HG03196 (cell line): ENCODE results near the gene F2RL2.
"Not testable (repeated sequence)": the region's sequence is repeated elsewhere in the genome, so short reads cannot be mapped to it uniquely, and the experiment has no call there.

Source experiments
- ATAC-seq: cut with Tn5 transposase; IDR thresholded peaks from one replicate; pipeline ENCODE4 v1.9.1; 2021; ENCODE audit not compliant: unreplicated experiment

Gene F2RL2

DNA sequence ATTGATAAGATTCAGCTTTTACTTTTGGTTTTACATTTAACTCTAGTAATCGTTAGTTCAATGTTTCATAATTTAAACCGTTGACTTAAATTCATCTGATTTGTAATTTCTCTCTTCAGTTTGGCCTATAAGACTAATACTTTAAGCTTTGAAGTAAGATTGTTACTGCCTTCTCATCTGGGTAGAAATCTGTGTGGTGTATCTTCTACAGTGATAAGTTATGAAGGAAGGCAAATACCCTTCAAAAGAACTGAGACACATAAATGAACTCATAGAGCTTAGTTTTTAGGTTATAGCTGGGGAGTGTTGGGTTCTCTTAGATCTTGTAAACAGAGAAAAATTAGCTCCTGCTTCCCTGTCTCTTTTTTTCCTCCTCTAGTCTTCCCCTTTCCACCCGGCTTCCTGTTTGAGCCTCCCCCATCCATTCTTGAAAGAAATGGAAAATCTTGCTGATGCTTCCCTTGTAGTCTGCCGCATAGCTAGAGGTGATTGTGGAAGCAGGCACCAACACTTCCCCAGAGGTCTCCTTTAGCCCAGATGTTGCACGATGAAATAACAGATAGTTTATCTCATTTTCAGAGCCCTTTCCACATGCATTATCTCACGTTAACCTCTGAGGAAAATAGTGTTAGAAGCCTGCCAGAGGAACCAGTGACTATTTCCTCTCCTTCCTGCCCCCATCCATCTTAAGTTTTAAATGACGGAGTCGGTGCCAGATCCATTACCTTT lies 2.0 kb upstream of the F2RL2 start:
- ATAC-seq: no peak

GRCh38 chr5:76622076-76622475 lies 1.1 kb downstream of the F2RL2 start:
- ATAC-seq: no peak

- ATAC-seq: no peak
Observed at GRCh38 chr5:76620166-76620565, 3.0 kb downstream of the F2RL2 start.

GRCh38 chr5:76617675-76618074 lies 5.5 kb downstream of the F2RL2 start:
- no peak for ATAC-seq

GRCh38 chr5:76617229-76617628 lies 6.0 kb downstream of the F2RL2 start:
- ATAC-seq: no peak

DNA sequence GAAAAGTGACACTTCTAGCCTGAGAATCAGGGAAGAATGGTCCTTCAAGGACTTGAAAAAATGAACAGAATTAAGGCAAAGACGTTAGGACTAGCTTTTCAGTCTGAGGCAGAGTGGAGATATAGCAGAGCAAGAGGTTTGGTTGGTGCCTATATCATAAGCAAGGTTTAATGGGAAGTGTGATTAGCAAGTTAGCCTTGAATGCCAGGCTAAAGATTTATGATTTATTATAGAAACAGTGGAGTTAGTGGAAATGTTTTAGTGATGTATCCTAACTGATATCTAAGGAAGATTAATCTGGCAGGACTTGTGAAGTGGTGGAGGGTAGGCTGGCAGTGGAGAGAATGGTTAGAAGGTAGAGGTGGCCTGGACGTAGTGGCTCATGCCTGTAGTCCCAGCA lies 7.0 kb downstream of the F2RL2 start:
- no peak for ATAC-seq

GRCh38 chr5:76615759-76616158 lies 7.4 kb downstream of the F2RL2 start:
- ATAC-seq: no peak

GRCh38 chr5:76612942-76613341 lies 10.3 kb downstream of the F2RL2 start:
- no peak for ATAC-seq

- ATAC-seq: no peak
Observed at GRCh38 chr5:76610196-76610595, 13.0 kb downstream of the F2RL2 start.

GRCh38 chr5:76608833-76609232 lies 14.4 kb downstream of the F2RL2 start:
- ATAC-seq: no peak

GRCh38 chr5:76607353-76607871 lies 15.8 kb downstream of the F2RL2 start:
- ATAC-seq: no peak

GRCh38 chr5:76606701-76607100 lies 16.5 kb downstream of the F2RL2 start:
- no peak for ATAC-seq

GRCh38 chr5:76604838-76605237 lies 18.4 kb downstream of the F2RL2 start:
- no peak for ATAC-seq

- not testable (repeated sequence) for ATAC-seq
Observed at GRCh38 chr5:76603991-76604390, 19.2 kb downstream of the F2RL2 start.

DNA sequence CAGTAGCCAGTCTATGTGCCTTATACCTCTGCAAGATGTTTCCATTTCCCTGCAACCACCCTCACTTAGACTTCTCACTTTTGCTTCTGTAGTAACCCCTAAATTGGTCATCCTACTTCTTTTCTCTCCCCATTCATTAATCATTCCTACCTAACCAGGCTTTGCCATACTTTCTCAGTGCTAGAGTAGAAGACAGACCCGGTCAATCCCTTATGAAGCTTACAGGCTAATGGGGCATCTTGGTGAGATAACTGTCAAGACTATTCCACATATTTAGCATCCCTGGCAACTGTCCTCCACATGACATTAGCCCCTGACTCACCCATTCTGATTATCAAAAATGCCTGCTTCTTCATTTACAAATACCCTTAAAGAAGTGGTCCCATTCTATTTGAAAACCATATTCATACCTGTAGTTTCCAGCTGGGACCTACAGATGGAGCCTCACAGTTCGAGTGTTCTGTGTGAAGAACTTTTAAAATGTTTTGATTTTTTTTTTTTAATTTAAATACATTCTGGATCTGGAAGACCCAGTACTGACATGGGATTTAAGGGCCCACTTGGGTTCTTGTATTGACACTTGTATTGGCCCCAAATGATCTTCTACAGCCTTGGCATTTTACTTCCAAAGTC lies 21.0 kb downstream of the F2RL2 start:
- ATAC-seq: no peak

DNA sequence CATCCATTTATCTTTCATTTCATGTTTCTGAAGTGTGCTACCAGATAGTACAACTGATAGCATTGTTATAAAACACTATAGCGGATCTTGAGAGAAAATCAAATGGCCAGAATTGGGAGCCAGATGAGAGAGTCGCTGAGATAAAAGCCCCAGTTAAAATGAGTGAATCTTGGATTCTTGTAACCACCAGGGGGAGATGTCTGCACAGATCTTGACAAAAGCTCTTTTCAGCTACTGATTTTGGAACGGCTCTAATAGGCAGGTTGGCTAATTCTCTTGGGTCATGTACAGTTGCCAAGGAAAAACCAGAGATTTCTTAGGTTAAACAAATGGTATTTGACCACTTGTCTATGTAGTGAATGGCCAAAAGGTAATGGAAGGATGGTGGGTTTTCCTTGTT lies 21.7 kb downstream of the F2RL2 start:
- no peak for ATAC-seq

- no peak for ATAC-seq
Observed at GRCh38 chr5:76600716-76601115, 22.5 kb downstream of the F2RL2 start.

- no peak for ATAC-seq
Observed at GRCh38 chr5:76598531-76598930, 24.7 kb downstream of the F2RL2 start.

DNA sequence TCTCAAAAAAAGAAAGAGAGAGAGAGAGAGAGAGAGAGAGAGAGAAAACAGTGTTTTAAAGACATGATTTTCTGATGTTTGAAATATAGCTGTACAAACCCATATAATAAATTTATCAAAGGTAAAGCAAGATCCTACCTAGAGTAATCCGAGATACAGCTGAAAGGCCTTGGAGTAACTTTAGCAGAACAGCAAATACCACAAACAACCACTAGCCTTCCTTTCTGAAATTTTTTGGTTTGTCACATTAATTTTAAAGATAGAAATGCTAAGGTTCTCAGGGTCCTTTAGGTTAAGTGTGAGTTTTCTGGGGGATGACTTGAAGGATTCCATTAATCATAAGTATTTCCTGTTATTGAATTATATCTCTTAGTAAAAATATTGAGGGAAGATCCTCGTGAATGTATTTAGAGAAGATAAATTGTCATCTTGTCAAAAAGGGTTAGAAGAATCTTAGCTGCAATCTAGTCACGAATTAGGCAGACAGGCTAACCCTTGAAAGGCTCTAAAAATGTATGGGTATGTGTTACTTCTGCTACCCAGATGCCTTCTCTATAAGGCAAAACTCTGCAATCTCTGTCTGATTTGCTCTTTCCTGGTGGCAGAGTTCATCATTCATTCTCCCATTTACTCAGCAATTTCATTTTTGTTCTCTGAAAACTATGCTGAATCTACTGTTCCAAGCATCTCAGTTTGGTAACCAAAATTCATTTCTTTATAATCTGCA lies 27.3 kb downstream of the F2RL2 start:
- no peak for ATAC-seq

- ATAC-seq: no peak
Observed at GRCh38 chr5:76594107-76594506, 29.1 kb downstream of the F2RL2 start.

- no peak for ATAC-seq
Observed at GRCh38 chr5:76592692-76593091, 30.5 kb downstream of the F2RL2 start.

GRCh38 chr5:76591366-76591765 lies 31.8 kb downstream of the F2RL2 start:
- no peak for ATAC-seq
